Ishikawa (cell line): ENCODE measurements around the gene PCBP3.

Experiments used
- CEBPB ChIP-seq: IDR thresholded peaks from 2 replicates; pipeline ENCODE4 v1.6.1; 2012
- EP300 ChIP-seq: IDR thresholded peaks from 2 replicates; pipeline ENCODE4 v1.6.1; 2012; ENCODE audit warnings: borderline replicate concordance
- FOXM1 ChIP-seq: IDR thresholded peaks from 2 replicates; pipeline ENCODE4 v1.6.1; 2012; ENCODE audit warnings: low read depth, borderline replicate concordance
- RAD21 ChIP-seq: IDR thresholded peaks from 2 replicates; pipeline ENCODE4 v1.6.1; 2012; ENCODE audit warnings: low read depth
- REST ChIP-seq: IDR thresholded peaks from 2 replicates; pipeline ENCODE4 v1.6.1; 2012; ENCODE audit warnings: low read depth, mild to moderate bottlenecking
- TF ChIP-seq, protein P1 (sequence below): IDR thresholded peaks from 2 replicates; pipeline ENCODE4 v1.6.1; 2012

DNA sequence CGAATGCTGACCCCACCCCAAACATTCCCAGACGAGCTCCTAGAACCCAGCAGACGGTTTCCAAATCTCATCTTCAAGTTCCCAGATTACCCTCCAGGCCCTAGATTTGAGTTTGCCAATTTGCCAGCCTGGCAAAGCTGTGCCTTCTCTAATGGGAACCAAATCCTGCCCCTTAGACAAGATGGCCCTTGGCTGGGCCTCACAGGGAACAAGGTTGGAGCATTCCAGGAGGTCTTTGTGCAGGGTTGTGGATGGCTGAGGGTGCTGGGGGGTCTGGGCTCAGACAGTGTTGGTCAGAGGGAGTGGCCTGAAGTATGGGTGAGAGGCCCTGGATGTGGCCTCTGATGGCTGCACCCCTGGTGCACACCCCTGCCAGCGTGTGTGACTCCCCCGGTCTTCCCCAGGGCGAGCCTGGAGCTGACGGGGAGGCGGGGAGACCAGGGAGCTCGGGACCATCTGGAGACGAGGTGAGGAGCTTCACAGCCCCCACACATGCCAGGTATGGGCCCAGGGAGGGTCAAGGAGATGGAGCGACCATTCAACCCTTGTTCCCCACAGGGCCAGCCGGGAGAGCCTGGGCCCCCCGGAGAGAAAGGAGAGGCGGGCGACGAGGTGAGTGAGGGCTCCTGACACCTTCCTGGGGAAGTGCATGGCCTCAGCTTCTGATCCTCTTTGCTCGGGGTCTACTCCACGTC is 348.2 kb downstream of the PCBP3 start:
- TF ChIP-seq RAD21, result no peak
- no peak for TF ChIP-seq EP300
- no peak for TF ChIP-seq FOXM1
- TF ChIP-seq, protein P1, sequence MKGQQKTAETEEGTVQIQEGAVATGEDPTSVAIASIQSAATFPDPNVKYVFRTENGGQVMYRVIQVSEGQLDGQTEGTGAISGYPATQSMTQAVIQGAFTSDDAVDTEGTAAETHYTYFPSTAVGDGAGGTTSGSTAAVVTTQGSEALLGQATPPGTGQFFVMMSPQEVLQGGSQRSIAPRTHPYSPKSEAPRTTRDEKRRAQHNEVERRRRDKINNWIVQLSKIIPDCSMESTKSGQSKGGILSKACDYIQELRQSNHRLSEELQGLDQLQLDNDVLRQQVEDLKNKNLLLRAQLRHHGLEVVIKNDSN, result no peak
- no peak for TF ChIP-seq REST
- TF ChIP-seq CEBPB, result no peak
